Hematopoietic multipotent progenitor cell treated with erythropoietin and hydrocortisone succinate and interleukin-3 and kit ligand, for 6 days (in vitro differentiated cells): ENCODE data around the gene MFAP3.

Experiments used
- DNase-seq: peaks from one replicate; pipeline ENCODE4 v3.0.0-alpha.2; 2015

MFAP3 gene

GRCh38 chr5:154095904-154096303, 57.1 kb downstream of the MFAP3 start:
- no peak for DNase-seq

DNA sequence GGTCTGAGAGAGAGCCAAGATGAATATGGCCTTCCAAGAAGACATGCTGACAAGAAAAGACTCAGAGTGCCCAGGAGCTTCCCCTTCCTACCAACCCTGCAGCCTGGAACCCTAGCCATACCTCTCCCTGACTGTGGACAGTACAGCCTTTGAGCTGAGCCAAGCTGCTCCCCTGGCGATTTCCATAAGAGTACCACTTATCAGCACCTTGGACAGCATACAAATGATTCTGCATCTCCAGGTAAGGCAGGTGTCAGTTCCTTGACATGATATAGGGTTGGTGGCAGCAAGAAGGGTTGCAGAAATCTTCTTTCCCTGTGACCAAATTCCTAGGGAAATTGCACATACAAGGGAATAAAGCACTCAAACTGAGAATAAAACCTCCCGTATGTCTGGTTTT, 58.3 kb downstream of the MFAP3 start:
- peak; percentile 36 for DNase-seq

- DNase-seq, result peak; percentile 24
Observed at GRCh38 chr5:154098465-154098864, 59.7 kb downstream of the MFAP3 start.

GRCh38 chr5:154101184-154101583, 62.4 kb downstream of the MFAP3 start:
- no peak for DNase-seq

GRCh38 chr5:154103233-154103632, 64.5 kb downstream of the MFAP3 start:
- DNase-seq, result no peak
